ENCODE measurements around the gene INTS1. TPM values are rescaled to one million over a fixed set of nuclear protein-coding genes. Genes with fewer than 3 reads are reported as not detected.

The INTS1 gene
- total RNA-seq, 2 experiments from 2014 or later: 78.1 to 81.7 TPM

GRCh38 chr7:1434165-1434718 is 69.9 kb downstream of the INTS1 start:
- DNase-seq (no peak), ATAC-seq (no peak)
- H3K9me3 Mint-ChIP-seq (ENCODE audit: low read depth): no peaks in the 10 kb centered on the region
- H3K27ac Mint-ChIP-seq: no peak overlapping the region
- POLR2A ChIA-PET: no interaction called here
- CTCF ChIA-PET: interaction anchor here (1.3 kb wide), 1 partner anchor 9 kb away, joined by 5 read pairs; no protein-coding TSS in a partner anchor
- intact Hi-C loops (cut with DNase I, micrococcal nuclease): no loop called here
- H3K4me3 Mint-ChIP-seq: no peak overlapping the region
- H3K4me1 Mint-ChIP-seq: peaks cover 3% of the 10 kb centered on the region
- H3K36me3 Mint-ChIP-seq (ENCODE audit: low read depth): no peaks in the 10 kb centered on the region
- H3K27me3 Mint-ChIP-seq: peaks cover 2% of the 10 kb centered on the region

- peaks cover 3% of the 10 kb centered on the region for H3K4me1 Mint-ChIP-seq
- intact Hi-C loops (cut with DNase I, micrococcal nuclease): no loop called here
- ChIA-PET CTCF (interaction anchor here (1.2 to 1.4 kb wide), 3 partner anchors 11 to 228 kb away, joined by 3 read pairs; no protein-coding TSS in a partner anchor), POLR2A (no interaction called here)
- no peaks in the 10 kb centered on the region for H3K9me3 Mint-ChIP-seq (ENCODE audit: low read depth)
- no peak for ATAC-seq
- DNase-seq: no peak
- peaks cover 2% of the 10 kb centered on the region for H3K27me3 Mint-ChIP-seq
- H3K4me3 Mint-ChIP-seq: no peak overlapping the region
- no peaks in the 10 kb centered on the region for H3K36me3 Mint-ChIP-seq (ENCODE audit: low read depth)
- no peak overlapping the region for H3K27ac Mint-ChIP-seq
These were observed 70.9 kb downstream of the INTS1 start for GRCh38 chr7:1433128-1433920.

GRCh38 chr7:1432411-1433082 is 71.6 kb downstream of the INTS1 start:
- H3K4me1 Mint-ChIP-seq: peaks cover 3% of the 10 kb centered on the region
- ATAC-seq: peak; percentile 88
- ChIA-PET POLR2A (no interaction called here), CTCF (interaction anchor here (0.6 to 2.4 kb wide), 7 partner anchors 10 to 227 kb away, joined by 3 to 13 read pairs (median 3); no protein-coding TSS in a partner anchor)
- no peak overlapping the region for H3K4me3 Mint-ChIP-seq
- H3K27ac Mint-ChIP-seq: no peak overlapping the region
- DNase-seq: peak; percentile 89
- no peaks in the 10 kb centered on the region for H3K9me3 Mint-ChIP-seq (ENCODE audit: low read depth)
- intact Hi-C loops (cut with DNase I, micrococcal nuclease): loop anchor here (1.0 kb wide), 4 partner anchors 15 to 207 kb away; no protein-coding TSS in a partner anchor
- no peaks in the 10 kb centered on the region for H3K36me3 Mint-ChIP-seq (ENCODE audit: low read depth)
- peaks cover 2% of the 10 kb centered on the region for H3K27me3 Mint-ChIP-seq

GRCh38 chr7:1431634-1432380 is 72.4 kb downstream of the INTS1 start:
- ChIA-PET POLR2A (no interaction called here), CTCF (interaction anchor here (0.6 to 2.4 kb wide), 8 partner anchors 9 to 226 kb away, joined by 3 to 13 read pairs (median 3); no protein-coding TSS in a partner anchor)
- Mint-ChIP-seq H3K4me3 (no peak overlapping the region), H3K27me3 (peaks cover 2% of the 10 kb centered on the region), H3K9me3 (ENCODE audit: low read depth) (no peaks in the 10 kb centered on the region), H3K36me3 (ENCODE audit: low read depth) (no peaks in the 10 kb centered on the region), H3K4me1 (peaks cover 3% of the 10 kb centered on the region), H3K27ac (no peak overlapping the region)
- ATAC-seq (no peak), DNase-seq (no peak)
- intact Hi-C loops (cut with DNase I, micrococcal nuclease): loop anchor here (1.0 kb wide), 4 partner anchors 15 to 207 kb away; no protein-coding TSS in a partner anchor

- Mint-ChIP-seq H3K9me3 (ENCODE audit: low read depth) (no peaks in the 10 kb centered on the region), H3K27me3 (peaks cover 2% of the 10 kb centered on the region), H3K27ac (no peak overlapping the region), H3K36me3 (ENCODE audit: low read depth) (no peaks in the 10 kb centered on the region), H3K4me3 (no peak overlapping the region), H3K4me1 (peaks cover 3% of the 10 kb centered on the region)
- ChIA-PET CTCF (interaction anchor here (0.6 to 2.4 kb wide), 2 partner anchors 14 to 186 kb away, joined by 4 to 13 read pairs; no protein-coding TSS in a partner anchor), POLR2A (no interaction called here)
- intact Hi-C loops (cut with DNase I, micrococcal nuclease): no loop called here
- DNase-seq (no peak), ATAC-seq (no peak)
These were observed 73.0 kb downstream of the INTS1 start for GRCh38 chr7:1431226-1431625.

- Mint-ChIP-seq H3K36me3 (ENCODE audit: low read depth) (no peaks in the 10 kb centered on the region), H3K4me3 (no peak overlapping the region), H3K27me3 (peaks cover 2% of the 10 kb centered on the region), H3K27ac (no peak overlapping the region), H3K9me3 (ENCODE audit: low read depth) (no peaks in the 10 kb centered on the region), H3K4me1 (peaks cover 3% of the 10 kb centered on the region)
- intact Hi-C loops (cut with DNase I, micrococcal nuclease): no loop called here
- ATAC-seq: no peak
- POLR2A ChIA-PET: no interaction called here
- DNase-seq: no peak
- CTCF ChIA-PET: interaction anchor here (2.4 kb wide), 1 partner anchor 13 kb away, joined by 13 read pairs; no protein-coding TSS in a partner anchor
These were observed 73.9 kb downstream of the INTS1 start for GRCh38 chr7:1430056-1430845.

- Mint-ChIP-seq H3K9me3 (ENCODE audit: low read depth) (no peaks in the 10 kb centered on the region), H3K4me1 (peaks cover 3% of the 10 kb centered on the region), H3K27me3 (peaks cover 2% of the 10 kb centered on the region)
These were observed 75.2 kb downstream of the INTS1 start for GRCh38 chr7:1428941-1429501.

GRCh38 chr7:1427064-1427657 is 77.0 kb downstream of the INTS1 start:
- POLR2A ChIA-PET: no interaction called here
- intact Hi-C loops (cut with DNase I, micrococcal nuclease): no loop called here
- CTCF ChIA-PET: no interaction called here

More at GRCh38 chr7:1428941-1429501, 75.2 kb downstream of the INTS1 start:
- DNase-seq (no peak), ATAC-seq (no peak)
- intact Hi-C loops (cut with DNase I, micrococcal nuclease): no loop called here
- no peaks in the 10 kb centered on the region for H3K36me3 Mint-ChIP-seq (ENCODE audit: low read depth)
- no peak overlapping the region for H3K4me3 Mint-ChIP-seq
- CTCF ChIA-PET: interaction anchor here (0.6 to 1.0 kb wide), 4 partner anchors 11 to 1237 kb away, joined by 3 to 4 read pairs (median 3); no protein-coding TSS in a partner anchor
- POLR2A ChIA-PET: no interaction called here
- no peak overlapping the region for H3K27ac Mint-ChIP-seq

GRCh38 chr7:1426474-1426873 is 77.7 kb downstream of the INTS1 start:
- ATAC-seq: no peak
- Mint-ChIP-seq H3K9me3 (ENCODE audit: low read depth) (no peaks in the 10 kb centered on the region), H3K4me1 (no peaks in the 10 kb centered on the region), H3K27ac (no peak overlapping the region), H3K27me3 (peaks cover 9% of the 10 kb centered on the region), H3K36me3 (ENCODE audit: low read depth) (no peaks in the 10 kb centered on the region), H3K4me3 (no peak overlapping the region)
- POLR2A ChIA-PET: no interaction called here
- CTCF ChIA-PET: interaction anchor here (0.5 kb wide), 1 partner anchor 41 kb away, joined by 3 read pairs; no protein-coding TSS in a partner anchor
- intact Hi-C loops (cut with DNase I, micrococcal nuclease): no loop called here
- DNase-seq: no peak

More at GRCh38 chr7:1427064-1427657, 77.0 kb downstream of the INTS1 start:
- Mint-ChIP-seq H3K27me3 (peaks cover 9% of the 10 kb centered on the region), H3K4me1 (no peaks in the 10 kb centered on the region), H3K9me3 (ENCODE audit: low read depth) (no peaks in the 10 kb centered on the region), H3K36me3 (ENCODE audit: low read depth) (no peaks in the 10 kb centered on the region), H3K4me3 (no peak overlapping the region), H3K27ac (no peak overlapping the region)
- DNase-seq: no peak
- ATAC-seq: no peak

All from activated CD4-positive, alpha-beta T cell treated with anti-CD3 and anti-CD28 coated beads for 36 hours (primary cell).